Tibial nerve (tissue), 4 donors: ENCODE results near the gene FGF6.

ENCODE experiments used
- CTCF ChIP-seq, 5 experiments: fragments of 200-600 bp in 3 of 5; fragments of 450-650 bp in 2 of 5; sonication (generic) in 3 of 5; IDR thresholded peaks; one replicate each; pipeline ENCODE4 v1.5.1; 2016 to 2019; ENCODE audit warnings: antibody characterized with exemption in 5 of 5, mild to moderate bottlenecking in 3 of 5, moderate library complexity in 2 of 5
- EP300 ChIP-seq, 2 donors: sonication (generic); formaldehyde crosslinking; IDR thresholded peaks; one replicate each; pipeline ENCODE4 v1.6.1; 2017; ENCODE audit warnings: antibody characterized with exemption in 2 of 2, mild to moderate bottlenecking in 1 of 2

GRCh38 chr12:4401117-4401516 lies 44.5 kb downstream of the FGF6 start:
- TF ChIP-seq CTCF (IDR thresholded peaks at IDR 0.05) = no peak
- no peak for TF ChIP-seq EP300 (IDR thresholded peaks at IDR 0.05)
